ENCODE measurements around the gene MAGI2.
A peak's percentile ranks its signal among the peaks of the same experiment; 100 is the strongest.

DNA sequence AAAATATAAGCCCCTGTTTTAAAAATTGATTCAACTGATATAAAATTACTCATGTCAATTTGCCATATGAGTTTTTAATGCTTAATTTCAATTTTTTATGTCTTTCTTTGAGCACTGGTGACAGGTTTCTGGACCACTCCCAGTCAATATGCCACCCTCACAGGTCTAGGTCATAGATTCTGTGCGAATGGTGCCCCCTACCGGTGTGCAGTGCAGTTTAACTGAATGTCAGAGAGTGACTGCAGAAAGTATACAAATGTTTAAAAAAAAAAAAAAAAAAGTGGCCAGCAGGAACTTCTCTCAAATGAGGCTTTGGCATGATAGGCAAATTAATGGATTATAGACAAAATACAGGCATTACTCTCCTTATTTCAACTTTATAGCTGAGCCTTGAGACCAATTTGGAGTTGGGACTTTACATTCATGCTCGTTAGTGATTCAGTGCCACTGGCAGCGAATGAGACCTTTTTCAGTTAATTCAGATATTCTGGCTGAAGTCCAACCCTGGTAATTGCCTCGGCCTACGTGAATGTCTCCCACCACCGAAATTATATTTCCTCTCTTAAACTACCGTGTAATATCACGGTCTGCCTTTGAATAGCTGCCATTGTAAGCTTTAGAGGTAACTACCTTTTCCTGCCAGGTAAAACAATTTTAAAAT lies 1227.3 kb downstream of the MAGI2 start:
- TF ChIP-seq, protein P1, sequence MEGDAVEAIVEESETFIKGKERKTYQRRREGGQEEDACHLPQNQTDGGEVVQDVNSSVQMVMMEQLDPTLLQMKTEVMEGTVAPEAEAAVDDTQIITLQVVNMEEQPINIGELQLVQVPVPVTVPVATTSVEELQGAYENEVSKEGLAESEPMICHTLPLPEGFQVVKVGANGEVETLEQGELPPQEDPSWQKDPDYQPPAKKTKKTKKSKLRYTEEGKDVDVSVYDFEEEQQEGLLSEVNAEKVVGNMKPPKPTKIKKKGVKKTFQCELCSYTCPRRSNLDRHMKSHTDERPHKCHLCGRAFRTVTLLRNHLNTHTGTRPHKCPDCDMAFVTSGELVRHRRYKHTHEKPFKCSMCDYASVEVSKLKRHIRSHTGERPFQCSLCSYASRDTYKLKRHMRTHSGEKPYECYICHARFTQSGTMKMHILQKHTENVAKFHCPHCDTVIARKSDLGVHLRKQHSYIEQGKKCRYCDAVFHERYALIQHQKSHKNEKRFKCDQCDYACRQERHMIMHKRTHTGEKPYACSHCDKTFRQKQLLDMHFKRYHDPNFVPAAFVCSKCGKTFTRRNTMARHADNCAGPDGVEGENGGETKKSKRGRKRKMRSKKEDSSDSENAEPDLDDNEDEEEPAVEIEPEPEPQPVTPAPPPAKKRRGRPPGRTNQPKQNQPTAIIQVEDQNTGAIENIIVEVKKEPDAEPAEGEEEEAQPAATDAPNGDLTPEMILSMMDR (conservative IDR thresholded peaks at IDR 0.05; ENCODE audit: low read depth, low read length) = peak; percentile 83
- TF ChIP-seq EZH2 (IDR thresholded peaks at IDR 0.05; ENCODE audit: borderline replicate concordance, low read depth, low read length, poor library complexity, severe bottlenecking) = no peak

Data from A673 (cell line).